CD1c-positive myeloid dendritic cell (primary cell): ENCODE results near the gene CGREF1.
"Not testable (repeated sequence)": the region's sequence is repeated elsewhere in the genome, so short reads cannot be mapped to it uniquely, and the experiment has no call there.

Experiments
- DNase-seq: peaks from one replicate; pipeline ENCODE4 v3.0.0-alpha.2; 2016; ENCODE audit errors: extremely low spot score

The CGREF1 gene

GRCh38 chr2:27088634-27089033 lies 30.3 kb downstream of the CGREF1 start:
- no peak for DNase-seq

- DNase-seq: no peak
Measured at GRCh38 chr2:27087823-27088410, 31.0 kb downstream of the CGREF1 start.

DNA sequence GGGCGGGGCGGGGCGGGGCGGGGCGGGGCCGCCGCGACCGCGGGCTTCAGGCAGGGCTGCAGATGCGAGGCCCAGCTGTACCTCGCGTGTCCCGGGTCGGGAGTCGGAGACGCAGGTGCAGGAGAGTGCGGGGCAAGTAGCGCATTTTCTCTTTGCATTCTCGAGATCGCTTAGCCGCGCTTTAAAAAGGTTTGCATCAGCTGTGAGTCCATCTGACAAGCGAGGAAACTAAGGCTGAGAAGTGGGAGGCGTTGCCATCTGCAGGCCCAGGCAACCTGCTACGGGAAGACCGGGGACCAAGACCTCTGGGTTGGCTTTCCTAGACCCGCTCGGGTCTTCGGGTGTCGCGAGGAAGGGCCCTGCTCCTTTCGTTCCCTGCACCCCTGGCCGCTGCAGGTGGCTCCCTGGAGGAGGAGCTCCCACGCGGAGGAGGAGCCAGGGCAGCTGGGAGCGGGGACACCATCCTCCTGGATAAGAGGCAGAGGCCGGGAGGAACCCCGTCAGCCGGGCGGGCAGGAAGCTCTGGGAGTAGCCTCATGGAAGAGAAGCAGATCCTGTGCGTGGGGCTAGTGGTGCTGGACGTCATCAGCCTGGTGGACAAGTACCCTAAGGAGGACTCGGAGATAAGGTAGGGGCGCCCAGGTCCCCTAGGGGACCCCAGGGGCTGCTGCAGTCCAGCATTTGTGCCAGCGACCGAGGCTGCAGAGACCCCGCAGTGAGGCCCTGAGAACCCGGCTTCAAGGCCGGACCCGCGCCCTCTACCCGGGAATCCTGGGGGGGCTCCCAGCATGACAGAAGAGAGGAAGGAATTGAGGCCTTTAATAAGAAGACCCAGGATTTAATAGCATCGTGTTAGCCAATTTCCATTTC lies 32.0 kb downstream of the CGREF1 start, which contains the start of gene KHK:
KHK (plus strand) TSS at position 49 of the 870 bp plus-strand sequence; CDS start at position 537, 488 bp downstream.
- DNase-seq: no peak

DNA sequence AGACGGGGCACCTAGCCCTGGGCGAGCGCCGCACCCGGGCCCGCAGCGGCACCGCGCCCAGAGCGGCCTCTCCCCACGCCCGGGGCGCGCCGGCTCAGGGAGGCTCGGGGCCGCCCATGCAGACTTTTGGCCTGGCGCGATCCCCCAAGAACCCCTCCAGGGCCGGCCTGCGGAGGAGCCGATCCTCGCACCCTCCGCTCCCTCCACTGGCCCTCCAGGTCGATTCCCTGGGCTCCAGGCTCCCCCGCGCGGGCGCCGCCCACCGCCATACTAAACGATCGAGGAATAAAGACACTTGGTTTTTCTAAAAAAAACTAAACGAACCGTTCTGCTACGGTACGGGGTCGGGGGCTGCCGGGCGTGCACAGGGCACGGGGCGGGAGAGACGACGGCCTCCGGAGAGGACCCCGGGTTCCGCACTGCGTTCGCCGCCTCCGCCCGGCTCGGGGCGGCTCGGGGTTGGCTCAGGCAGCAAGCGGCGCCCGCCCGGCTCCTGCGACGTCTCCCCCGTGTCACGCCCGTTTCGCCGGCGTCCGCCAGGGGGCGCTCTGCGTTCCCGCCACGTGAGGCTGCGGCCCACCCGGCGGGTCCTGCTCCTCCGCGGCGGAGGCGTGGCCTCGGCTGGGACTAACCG lies 32.7 kb downstream of the CGREF1 start:
- DNase-seq: peak; percentile 99

DNA sequence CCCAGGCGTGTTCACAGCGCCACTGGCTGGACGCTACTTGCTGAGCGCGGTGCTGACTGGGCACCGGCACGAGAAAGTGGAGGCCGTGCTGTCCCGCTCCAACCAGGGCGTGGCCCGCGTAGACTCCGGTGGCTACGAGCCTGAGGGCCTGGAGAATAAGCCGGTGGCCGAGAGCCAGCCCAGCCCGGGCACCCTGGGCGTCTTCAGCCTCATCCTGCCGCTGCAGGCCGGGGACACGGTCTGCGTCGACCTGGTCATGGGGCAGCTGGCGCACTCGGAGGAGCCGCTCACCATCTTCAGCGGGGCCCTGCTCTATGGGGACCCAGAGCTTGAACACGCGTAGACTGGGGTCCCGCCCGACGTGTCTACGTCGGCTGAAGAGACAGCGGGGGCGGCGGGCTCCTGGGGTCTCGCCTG lies 33.2 kb downstream of the CGREF1 start:
- DNase-seq: peak; percentile 54

GRCh38 chr2:27085062-27085672 lies 33.8 kb downstream of the CGREF1 start:
- DNase-seq: no peak

GRCh38 chr2:27084297-27085061 lies 34.4 kb downstream of the CGREF1 start:
- no peak for DNase-seq

DNA sequence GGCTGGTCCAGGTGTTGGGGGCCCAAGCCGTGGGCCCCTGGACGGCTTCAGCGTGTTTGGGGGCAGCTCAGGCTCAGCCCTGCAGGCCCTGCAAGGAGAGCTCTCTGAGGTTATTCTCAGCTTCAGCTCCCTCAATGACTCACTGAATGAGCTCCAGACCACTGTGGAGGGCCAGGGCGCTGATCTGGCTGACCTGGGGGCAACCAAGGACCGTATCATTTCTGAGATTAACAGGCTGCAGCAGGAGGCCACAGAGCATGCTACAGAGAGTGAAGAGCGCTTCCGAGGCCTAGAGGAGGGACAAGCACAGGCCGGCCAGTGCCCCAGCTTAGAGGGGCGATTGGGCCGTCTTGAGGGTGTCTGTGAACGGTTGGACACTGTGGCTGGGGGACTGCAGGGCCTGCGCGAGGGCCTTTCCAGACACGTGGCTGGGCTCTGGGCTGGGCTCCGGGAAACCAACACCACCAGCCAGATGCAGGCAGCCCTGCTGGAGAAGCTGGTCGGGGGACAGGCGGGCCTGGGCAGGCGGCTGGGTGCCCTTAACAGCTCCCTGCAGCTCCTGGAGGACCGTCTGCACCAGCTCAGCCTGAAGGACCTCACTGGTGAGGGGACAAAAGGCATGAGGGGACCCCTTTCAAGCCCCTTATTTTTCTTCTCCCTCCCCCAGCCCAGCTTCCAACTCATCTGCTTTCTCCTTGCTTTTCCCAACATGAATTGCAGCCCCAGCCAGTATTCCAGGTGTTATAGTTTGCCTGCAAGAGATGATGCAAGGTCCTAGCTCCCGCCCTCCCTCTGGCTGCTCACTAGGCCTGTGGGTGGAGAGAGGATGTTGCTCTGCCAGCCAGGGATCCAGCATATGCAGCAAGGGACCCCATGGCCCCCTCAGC lies 35.3 kb downstream of the CGREF1 start:
- no peak for DNase-seq

DNA sequence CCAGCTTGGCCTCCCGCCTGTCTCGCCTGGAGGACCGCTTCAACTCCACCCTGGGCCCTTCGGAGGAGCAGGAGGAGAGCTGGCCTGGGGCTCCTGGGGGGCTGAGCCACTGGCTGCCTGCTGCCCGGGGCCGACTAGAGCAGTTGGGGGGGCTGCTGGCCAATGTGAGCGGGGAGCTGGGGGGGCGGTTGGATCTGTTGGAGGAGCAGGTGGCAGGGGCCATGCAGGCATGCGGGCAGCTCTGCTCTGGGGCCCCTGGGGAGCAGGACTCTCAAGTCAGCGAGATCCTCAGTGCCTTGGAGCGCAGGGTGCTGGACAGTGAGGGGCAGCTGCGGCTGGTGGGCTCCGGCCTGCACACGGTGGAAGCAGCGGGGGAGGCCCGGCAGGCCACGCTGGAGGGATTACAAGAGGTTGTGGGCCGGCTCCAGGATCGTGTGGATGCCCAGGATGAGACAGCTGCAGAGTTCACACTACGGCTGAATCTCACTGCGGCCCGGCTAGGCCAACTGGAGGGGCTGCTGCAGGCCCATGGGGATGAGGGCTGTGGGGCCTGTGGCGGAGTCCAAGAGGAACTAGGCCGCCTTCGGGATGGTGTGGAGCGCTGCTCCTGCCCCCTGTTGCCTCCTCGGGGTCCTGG lies 36.0 kb downstream of the CGREF1 start:
- no peak for DNase-seq

GRCh38 chr2:27081984-27082772 lies 36.8 kb downstream of the CGREF1 start:
- DNase-seq: no peak

DNA sequence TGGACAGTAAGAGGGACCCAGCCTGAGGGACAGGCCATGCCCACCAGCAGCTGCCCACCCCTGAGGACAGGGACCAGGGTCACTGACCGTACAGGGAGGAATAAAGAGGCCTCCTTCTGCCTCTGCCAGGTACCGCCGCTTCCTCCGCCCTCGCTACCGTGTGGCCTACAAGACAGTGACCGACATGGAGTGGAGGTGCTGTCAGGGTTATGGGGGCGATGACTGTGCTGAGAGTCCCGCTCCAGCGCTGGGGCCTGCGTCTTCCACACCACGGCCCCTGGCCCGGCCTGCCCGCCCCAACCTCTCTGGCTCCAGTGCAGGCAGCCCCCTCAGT lies 38.4 kb downstream of the CGREF1 start:
- no peak for DNase-seq

- no peak for DNase-seq
Measured at GRCh38 chr2:27080140-27080469, 38.8 kb downstream of the CGREF1 start.

- no peak for DNase-seq
Measured at GRCh38 chr2:27079233-27080139, 39.4 kb downstream of the CGREF1 start.

- DNase-seq: no peak
Measured at GRCh38 chr2:27078267-27079194, 40.4 kb downstream of the CGREF1 start, which contains the start of gene EMILIN1. Gene EMILIN1 (plus strand): TSS chr2:27078615. CDS start chr2:27079066, 451 bp downstream.

DNA sequence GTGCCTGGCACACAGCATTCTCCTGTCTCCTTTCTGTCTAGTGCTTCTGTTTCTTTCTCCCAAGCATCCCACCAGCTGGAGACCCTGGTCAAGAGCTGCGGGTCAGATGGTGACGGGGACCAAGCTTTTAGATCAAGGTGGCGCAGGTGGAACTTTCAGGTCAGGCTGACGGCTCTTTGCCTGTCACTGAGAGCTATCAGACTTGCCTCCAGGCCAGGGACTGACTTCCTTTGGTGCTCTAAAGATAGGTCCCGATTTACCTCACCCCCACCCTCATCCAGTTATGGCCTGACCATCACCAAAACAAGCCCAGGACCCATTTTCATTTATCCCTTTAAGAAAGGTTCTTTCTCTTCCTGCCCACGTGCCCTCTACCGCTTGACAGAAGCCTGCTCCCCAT lies 41.7 kb downstream of the CGREF1 start:
- no peak for DNase-seq

- DNase-seq: peak; percentile 27
Measured at GRCh38 chr2:27076323-27076722, 42.6 kb downstream of the CGREF1 start.

DNA sequence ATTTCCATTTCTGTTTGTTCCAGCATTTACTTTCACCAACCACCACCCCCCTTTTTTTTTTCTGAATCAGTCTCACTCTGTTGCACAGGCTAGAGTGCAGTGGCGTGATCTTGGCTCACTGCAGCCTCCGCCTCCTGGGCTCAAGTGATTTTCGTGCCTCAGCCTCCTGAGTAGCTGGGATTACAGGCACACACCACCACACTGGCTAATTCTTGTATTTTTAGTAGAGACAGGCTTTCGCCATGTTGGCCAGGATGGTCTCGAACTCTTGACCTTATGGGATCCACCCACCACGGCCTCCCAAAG lies 43.4 kb downstream of the CGREF1 start:
- not testable (repeated sequence) for DNase-seq
